GM23248 (cell line): ENCODE results near the gene REG1B.

Experiments used
- EZH2 ChIP-seq: fragments of 200-600 bp; sonication (generic); IDR thresholded peaks from 2 replicates; pipeline ENCODE4 v1.6.1; 2018; ENCODE audit warnings: antibody characterized with exemption, mild to moderate bottlenecking; ENCODE audit not compliant: insufficient read depth, poor library complexity, severe bottlenecking
- EZH2phosphoT487 ChIP-seq: fragments of 200-600 bp; sonication (generic); IDR thresholded peaks from 2 replicates; pipeline ENCODE4 v1.6.1; 2018; ENCODE audit warnings: antibody characterized with exemption, moderate library complexity, mild to moderate bottlenecking, low read depth; ENCODE audit not compliant: insufficient read depth

- no peak for TF ChIP-seq EZH2
- no peak for TF ChIP-seq EZH2phosphoT487
These were observed 24.5 kb upstream of the REG1B start for GRCh38 chr2:79112269-79112668.
